Measurements from ENCODE around the gene THAP4. TPM values are rescaled to one million over a fixed set of nuclear protein-coding genes. Genes with fewer than 3 reads are reported as not detected.
"Not testable (repeated sequence)": the region's sequence is repeated elsewhere in the genome, so short reads cannot be mapped to it uniquely, and the experiment has no call there.

THAP4 gene
- total and polyA plus RNA-seq, 8 donors = 22.4 to 42.9 (median 27.1) TPM

DNA sequence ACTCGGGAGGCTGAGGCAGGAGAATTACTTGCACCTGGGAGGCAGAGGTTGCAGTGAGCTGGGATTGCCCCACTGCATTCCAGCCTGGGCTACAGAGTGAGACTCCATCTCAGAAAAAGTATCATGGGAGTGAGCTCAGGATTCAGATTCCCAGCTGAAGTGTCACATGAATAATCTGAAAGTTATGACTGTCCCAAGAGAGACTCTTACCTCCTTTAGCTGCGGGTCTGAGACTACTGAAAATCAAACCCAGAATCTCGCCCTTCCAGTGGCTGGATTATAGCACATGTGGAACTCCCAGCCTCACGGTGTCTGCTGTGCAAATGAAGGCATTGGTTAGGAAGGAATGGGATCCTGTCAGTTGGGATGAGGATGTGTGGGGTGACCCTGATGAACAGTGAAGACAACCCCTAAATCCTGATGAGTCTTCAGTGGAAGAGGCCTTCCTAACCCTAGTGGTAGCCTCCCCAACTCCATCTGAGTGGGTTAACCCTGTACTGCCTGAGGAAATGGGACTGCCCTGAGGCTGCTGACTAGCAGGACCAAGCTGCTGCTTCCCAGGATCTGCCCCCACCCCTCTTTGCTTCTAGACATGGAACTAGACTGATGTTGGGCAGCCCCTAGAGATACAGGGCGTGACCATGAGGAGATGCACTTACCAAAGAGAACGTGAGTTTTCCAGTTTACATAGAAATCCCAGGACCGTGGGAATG, 61.9 kb downstream of the THAP4 start:
- peak in 1 of 6 donors; percentile 5 for DNase-seq
- Histone ChIP-seq H3K27ac (no peak overlapping the region), H3K4me1 (no peaks in the 10 kb centered on the region), H3K36me3 (peaks cover 0 to 13% (median 0%) of the 10 kb centered on the region in 3 donors), H3K4me3 (no peak overlapping the region), H3K27me3 (no peaks in the 10 kb centered on the region), H3K9me3 (no peaks in the 10 kb centered on the region)
- ATAC-seq = no peak
- FAIRE-seq = no peak
- intact Hi-C loops (cut with DNase I) = no loop called here
- whole genome bisulfite sequencing, 2 donors = 90 to 95% methylated on average over 7 of the region's 7 CpGs
- TF ChIP-seq, protein P1, sequence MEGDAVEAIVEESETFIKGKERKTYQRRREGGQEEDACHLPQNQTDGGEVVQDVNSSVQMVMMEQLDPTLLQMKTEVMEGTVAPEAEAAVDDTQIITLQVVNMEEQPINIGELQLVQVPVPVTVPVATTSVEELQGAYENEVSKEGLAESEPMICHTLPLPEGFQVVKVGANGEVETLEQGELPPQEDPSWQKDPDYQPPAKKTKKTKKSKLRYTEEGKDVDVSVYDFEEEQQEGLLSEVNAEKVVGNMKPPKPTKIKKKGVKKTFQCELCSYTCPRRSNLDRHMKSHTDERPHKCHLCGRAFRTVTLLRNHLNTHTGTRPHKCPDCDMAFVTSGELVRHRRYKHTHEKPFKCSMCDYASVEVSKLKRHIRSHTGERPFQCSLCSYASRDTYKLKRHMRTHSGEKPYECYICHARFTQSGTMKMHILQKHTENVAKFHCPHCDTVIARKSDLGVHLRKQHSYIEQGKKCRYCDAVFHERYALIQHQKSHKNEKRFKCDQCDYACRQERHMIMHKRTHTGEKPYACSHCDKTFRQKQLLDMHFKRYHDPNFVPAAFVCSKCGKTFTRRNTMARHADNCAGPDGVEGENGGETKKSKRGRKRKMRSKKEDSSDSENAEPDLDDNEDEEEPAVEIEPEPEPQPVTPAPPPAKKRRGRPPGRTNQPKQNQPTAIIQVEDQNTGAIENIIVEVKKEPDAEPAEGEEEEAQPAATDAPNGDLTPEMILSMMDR (IDR thresholded peaks at IDR 0.05) = no peak

- ATAC-seq (no peak), FAIRE-seq (no peak), DNase-seq (peak in 2 of 6 donors; percentile 45 to 52)
- H3K4me3 ChIP-seq = no peak overlapping the region
- 88 to 92% methylated on average over 12 of the region's 12 CpGs for WGBS, 2 donors
- intact Hi-C loops (cut with DNase I) = no loop called here
- H3K4me1 ChIP-seq = no peaks in the 10 kb centered on the region
- no peak overlapping the region for H3K27ac ChIP-seq
- TF ChIP-seq, protein P1 (IDR thresholded peaks at IDR 0.05) = no peak
- H3K9me3 ChIP-seq = no peaks in the 10 kb centered on the region
- H3K36me3 ChIP-seq = peaks cover 0 to 13% (median 0%) of the 10 kb centered on the region in 3 donors
- no peaks in the 10 kb centered on the region for H3K27me3 ChIP-seq
Observed at GRCh38 chr2:241573741-241574140, 63.2 kb downstream of the THAP4 start.

- H3K4me3 ChIP-seq; FAIRE-seq; ATAC-seq; H3K27me3 ChIP-seq; H3K4me1 ChIP-seq; intact Hi-C loops (cut with DNase I); H3K27ac ChIP-seq; H3K9me3 ChIP-seq: not testable (repeated sequence)
- peak in 2 of 6 donors; percentile 28 to 37 for DNase-seq
- 90 to 91% methylated on average over 18 to 20 of the region's 20 CpGs for WGBS, 2 donors
- H3K36me3 ChIP-seq = peaks cover 0 to 13% (median 0%) of the 10 kb centered on the region in 3 donors
Observed at GRCh38 chr2:241572915-241573651, 63.9 kb downstream of the THAP4 start.

GRCh38 chr2:241571821-241572620, 64.9 kb downstream of the THAP4 start:
- Histone ChIP-seq H3K4me3 (no peak overlapping the region), H3K27ac (no peak overlapping the region), H3K4me1 (no peaks in the 10 kb centered on the region), H3K27me3 (no peaks in the 10 kb centered on the region), H3K36me3 (peaks cover 0 to 13% (median 0%) of the 10 kb centered on the region in 3 donors), H3K9me3 (no peaks in the 10 kb centered on the region)
- 89 to 92% methylated on average over 27 of the region's 27 CpGs for WGBS, 2 donors
- intact Hi-C loops (cut with DNase I) = no loop called here
- TF ChIP-seq, protein P1 (IDR thresholded peaks at IDR 0.05) = no peak
- peak in 1 of 4 donors; percentile 7 for ATAC-seq
- FAIRE-seq = no peak
- DNase-seq = peak in 2 of 6 donors; percentile 58 to 63

- intact Hi-C loops (cut with DNase I) = no loop called here
- H3K36me3 ChIP-seq = peaks cover 0 to 13% (median 0%) of the 10 kb centered on the region in 3 donors
- FAIRE-seq (no peak), DNase-seq (peak in 1 of 6 donors; percentile 49), ATAC-seq (no peak)
- TF ChIP-seq, protein P1 (IDR thresholded peaks at IDR 0.05) = no peak
- H3K4me1 ChIP-seq = no peaks in the 10 kb centered on the region
- H3K27me3 ChIP-seq = no peaks in the 10 kb centered on the region
- no peaks in the 10 kb centered on the region for H3K9me3 ChIP-seq
- H3K4me3 ChIP-seq = no peak overlapping the region
- H3K27ac ChIP-seq = no peak overlapping the region
- WGBS, 2 donors = 90 to 91% methylated on average over 23 of the region's 23 CpGs
Observed at GRCh38 chr2:241570961-241571581, 65.9 kb downstream of the THAP4 start.
